ENCODE results near the gene ANKRD16.

DNA sequence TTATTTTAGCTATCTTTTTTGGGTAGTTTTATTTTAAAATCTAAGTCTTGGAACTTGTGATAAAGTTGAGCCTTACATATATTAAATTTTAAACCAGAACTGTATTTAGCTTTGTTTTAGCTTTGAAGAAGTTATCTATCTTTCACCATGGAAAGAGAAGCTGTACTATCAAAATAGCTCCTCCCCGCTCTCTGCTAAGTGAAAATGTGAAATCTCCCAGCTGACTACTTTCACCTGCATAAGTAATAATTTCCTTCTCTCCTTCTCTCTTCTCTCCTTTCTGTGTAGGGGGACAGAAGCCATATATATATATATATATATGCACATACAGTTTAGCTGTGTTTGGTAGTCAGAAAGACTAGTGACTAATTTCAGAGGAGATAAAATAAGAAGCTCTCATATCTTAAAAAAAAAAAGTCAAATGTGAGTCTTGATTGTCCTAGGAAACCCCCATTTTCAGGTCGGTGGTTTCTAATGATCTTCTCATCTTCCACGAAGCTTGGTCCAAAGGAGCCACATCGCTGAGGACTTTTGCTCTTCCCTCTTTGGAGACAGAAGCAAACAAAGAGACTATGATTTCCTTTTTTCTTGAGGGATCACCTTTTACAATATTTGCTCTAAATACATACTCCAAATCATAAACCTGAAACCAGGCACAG is 45.9 kb downstream of the ANKRD16 start:
- TF ChIP-seq ZNF747 (CRISPR knock-in tag; IDR thresholded peaks at IDR 0.05; ENCODE audit: borderline replicate concordance): no peak
- no peak for TF ChIP-seq CTCF (CRISPR knock-in tag; IDR thresholded peaks at IDR 0.05)
